ENCODE data around the gene CLMP. TPM values are rescaled to one million over a fixed set of nuclear protein-coding genes. Genes with fewer than 3 reads are reported as not detected.

CLMP gene
- total and polyA plus RNA-seq, 9 of the 15 experiments (the other 6 are each of a cell fraction or from before 2014, with no cell fraction given): 0.02 to 0.15 (median 0.03) TPM; not detected in 6

GRCh38 chr11:123190518-123190917 lies 4.5 kb downstream of the CLMP start:
- no peak for TF ChIP-seq MYC (IDR thresholded peaks at IDR 0.05; ENCODE audit: low read depth, low read length)
- TF ChIP-seq MYC (CRISPR knock-in tag; IDR thresholded peaks at IDR 0.05; ENCODE audit: borderline replicate concordance, low read depth): no peak
- no peak for TF ChIP-seq FOXA3 (CRISPR knock-in tag; conservative IDR thresholded peaks at IDR 0.05 in 1 of 2, IDR thresholded peaks at IDR 0.05 in 1 of 2)
- no peak for TF ChIP-seq ZFP91 (CRISPR knock-in tag; IDR thresholded peaks at IDR 0.05)
- no peak for TF ChIP-seq NONO (IDR thresholded peaks at IDR 0.05; ENCODE audit: low read depth in 2 of 2, low read length in 1 of 2)
- no peak for TF ChIP-seq CAMTA2 (CRISPR knock-in tag; conservative IDR thresholded peaks at IDR 0.05)
- TF ChIP-seq, protein P1, sequence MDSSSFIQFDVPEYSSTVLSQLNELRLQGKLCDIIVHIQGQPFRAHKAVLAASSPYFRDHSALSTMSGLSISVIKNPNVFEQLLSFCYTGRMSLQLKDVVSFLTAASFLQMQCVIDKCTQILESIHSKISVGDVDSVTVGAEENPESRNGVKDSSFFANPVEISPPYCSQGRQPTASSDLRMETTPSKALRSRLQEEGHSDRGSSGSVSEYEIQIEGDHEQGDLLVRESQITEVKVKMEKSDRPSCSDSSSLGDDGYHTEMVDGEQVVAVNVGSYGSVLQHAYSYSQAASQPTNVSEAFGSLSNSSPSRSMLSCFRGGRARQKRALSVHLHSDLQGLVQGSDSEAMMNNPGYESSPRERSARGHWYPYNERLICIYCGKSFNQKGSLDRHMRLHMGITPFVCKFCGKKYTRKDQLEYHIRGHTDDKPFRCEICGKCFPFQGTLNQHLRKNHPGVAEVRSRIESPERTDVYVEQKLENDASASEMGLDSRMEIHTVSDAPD (CRISPR knock-in tag; IDR thresholded peaks at IDR 0.05): no peak
- TF ChIP-seq ZNF140 (CRISPR knock-in tag; IDR thresholded peaks at IDR 0.05): no peak
- TF ChIP-seq HDAC1 (IDR thresholded peaks at IDR 0.05): no peak
- no peak for TF ChIP-seq STAT5A (IDR thresholded peaks at IDR 0.05; ENCODE audit: borderline replicate concordance, low read length)
- TF ChIP-seq ILF3 (IDR thresholded peaks at IDR 0.05; ENCODE audit: borderline replicate concordance): no peak
- H3K36me3 ChIP-seq (ENCODE audit: control insufficient read depth, insufficient read depth, low read length): no peaks in the 10 kb centered on the region
- H3K4me3 ChIP-seq: no peak overlapping the region
- H3K27ac ChIP-seq (ENCODE audit: extremely low read depth, low read depth, low read length): no peak overlapping the region
- ATAC-seq (no peak), DNase-seq (ENCODE audit: extremely low read depth in 1 of 4, low spot score in 3 of 4) (no peak), FAIRE-seq (no peak)
- CTCF ChIA-PET (ENCODE audit: low intra/inter-chr PET ratio): interaction anchor here (0.5 kb wide), 1 partner anchor 61 kb away, joined by 5 read pairs; no protein-coding TSS in a partner anchor
- no peaks in the 10 kb centered on the region for H3K9me1 ChIP-seq (ENCODE audit: control insufficient read depth, insufficient read depth, low read length)
- H3K4me1 ChIP-seq (replicated peaks in 1 of 2; ENCODE audit: control insufficient read depth in 2 of 2, insufficient read depth in 2 of 2, low read length in 2 of 2): peaks cover 0 to 5% of the 10 kb centered on the region in 2 experiments; a peak in 1 of 5 replicates
- intact Hi-C loops (cut with micrococcal nuclease) (no loop called here), in situ Hi-C loops (cut with MboI) (no loop called here)
- H3K27me3 ChIP-seq (ENCODE audit: control insufficient read depth in 2 of 2, insufficient read depth in 2 of 2, low read length in 2 of 2): peaks cover 9 to 42% of the 10 kb centered on the region in 2 experiments; a peak in 3 of 5 replicates
- H4K20me1 ChIP-seq (replicated peaks; ENCODE audit: control insufficient read depth, insufficient read depth, low read length): 0 out of 2 replicates have a peak, but pooled peaks cover 3% of the 10 kb centered on the region
- POLR2A ChIA-PET: no interaction called here
- no peak overlapping the region for H3K4me2 ChIP-seq (ENCODE audit: insufficient read depth, low read length)
- no peaks in the 10 kb centered on the region for H3K79me2 ChIP-seq (ENCODE audit: control insufficient read depth, insufficient read depth, low read length)
- WGBS (ENCODE audit: insufficient coverage, low coverage, missing lambda C conversion rate): 0% methylated on average over 3 of the region's 3 CpGs
- no TSS peak for BruUV-seq (replicated peaks)
- no peaks in the 10 kb centered on the region for H3K9me3 ChIP-seq (replicated peaks; ENCODE audit: control insufficient read depth, insufficient read depth, low read depth, low read length)
- no peak overlapping the region for H3K9ac ChIP-seq (ENCODE audit: insufficient read depth in 1 of 2, low read depth in 2 of 2, low read length in 2 of 2)
- H2AFZ ChIP-seq (ENCODE audit: low read depth, low read length): no peak overlapping the region

Measured in K562 (cell line).